CD4-positive, alpha-beta T cell treated with Interleukin-10 for 1 hour (primary cell): Measurements from ENCODE around the gene MAGEA9.
"Not testable (repeated sequence)": the region's sequence is repeated elsewhere in the genome, so short reads cannot be mapped to it uniquely, and the experiment has no call there.

Experiments used
- DNase-seq: peaks from one replicate; pipeline ENCODE4 v3.0.0-alpha.2; 2020

The MAGEA9 gene, protein sequence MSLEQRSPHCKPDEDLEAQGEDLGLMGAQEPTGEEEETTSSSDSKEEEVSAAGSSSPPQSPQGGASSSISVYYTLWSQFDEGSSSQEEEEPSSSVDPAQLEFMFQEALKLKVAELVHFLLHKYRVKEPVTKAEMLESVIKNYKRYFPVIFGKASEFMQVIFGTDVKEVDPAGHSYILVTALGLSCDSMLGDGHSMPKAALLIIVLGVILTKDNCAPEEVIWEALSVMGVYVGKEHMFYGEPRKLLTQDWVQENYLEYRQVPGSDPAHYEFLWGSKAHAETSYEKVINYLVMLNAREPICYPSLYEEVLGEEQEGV

GRCh38 chrX:149781727-149782126 lies at the start of gene MAGEA9:
MAGEA9 (plus strand) TSS chrX:149781930; CDS start chrX:149786211, 4,281 bp downstream.
- DNase-seq: not testable (repeated sequence)

DNA sequence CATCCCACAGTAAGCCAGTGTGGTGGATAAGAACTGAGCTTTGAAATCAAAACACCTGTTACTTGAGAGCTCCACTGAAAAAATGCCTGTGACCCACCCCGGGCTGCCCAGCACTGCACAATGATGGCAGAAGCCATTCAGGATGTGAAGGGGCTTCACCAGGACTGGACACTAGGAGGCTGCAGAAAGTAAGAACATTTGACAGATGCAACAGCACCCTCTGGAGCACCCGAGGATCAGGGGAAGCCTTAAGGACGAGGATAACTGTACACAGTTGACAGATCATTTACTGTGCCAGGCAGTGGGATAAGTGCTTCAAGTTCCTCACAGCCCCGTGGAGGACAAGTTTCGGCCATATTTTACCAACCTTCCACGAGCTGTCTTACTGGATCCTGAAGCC lies 39.5 kb upstream of the MAGEA9 start:
- DNase-seq: not testable (repeated sequence)

- not testable (repeated sequence) for DNase-seq
Measured at GRCh38 chrX:149746390-149747007, 35.2 kb upstream of the MAGEA9 start.

- no peak for DNase-seq
Measured at GRCh38 chrX:149757206-149758067, 24.3 kb upstream of the MAGEA9 start.

- DNase-seq: no peak
Measured at GRCh38 chrX:149758068-149758714, 23.5 kb upstream of the MAGEA9 start.

- DNase-seq: not testable (repeated sequence)
Measured at GRCh38 chrX:149758715-149759078, 23.0 kb upstream of the MAGEA9 start.

- no peak for DNase-seq
Measured at GRCh38 chrX:149759824-149760223, 21.9 kb upstream of the MAGEA9 start.

DNA sequence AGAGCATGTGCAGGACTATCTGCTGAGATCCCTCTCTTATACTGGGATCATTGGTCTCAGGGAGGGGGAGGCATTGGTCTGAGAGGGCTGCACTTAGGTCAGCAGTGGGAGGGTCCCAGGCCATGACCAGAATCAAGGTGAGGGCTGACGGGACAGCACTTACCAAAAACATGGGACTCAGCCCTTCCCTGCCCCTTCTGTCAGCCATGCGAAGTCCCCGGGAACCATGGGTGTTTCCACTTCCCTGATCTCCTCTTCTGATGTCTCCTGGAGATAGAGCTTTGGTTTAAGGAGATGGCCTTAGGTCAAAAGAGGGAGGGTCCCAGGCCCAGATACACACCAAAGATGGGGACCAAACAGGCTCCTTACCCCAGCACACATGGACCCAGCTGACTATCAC lies 20.8 kb upstream of the MAGEA9 start:
- no peak for DNase-seq

- DNase-seq: not testable (repeated sequence)
Measured at GRCh38 chrX:149761858-149762674, 19.7 kb upstream of the MAGEA9 start.

- DNase-seq: no peak
Measured at GRCh38 chrX:149762696-149763614, 18.8 kb upstream of the MAGEA9 start.

GRCh38 chrX:149770344-149770743 lies 11.4 kb upstream of the MAGEA9 start:
- DNase-seq: not testable (repeated sequence)

GRCh38 chrX:149773026-149773425 lies 8.7 kb upstream of the MAGEA9 start:
- not testable (repeated sequence) for DNase-seq

DNA sequence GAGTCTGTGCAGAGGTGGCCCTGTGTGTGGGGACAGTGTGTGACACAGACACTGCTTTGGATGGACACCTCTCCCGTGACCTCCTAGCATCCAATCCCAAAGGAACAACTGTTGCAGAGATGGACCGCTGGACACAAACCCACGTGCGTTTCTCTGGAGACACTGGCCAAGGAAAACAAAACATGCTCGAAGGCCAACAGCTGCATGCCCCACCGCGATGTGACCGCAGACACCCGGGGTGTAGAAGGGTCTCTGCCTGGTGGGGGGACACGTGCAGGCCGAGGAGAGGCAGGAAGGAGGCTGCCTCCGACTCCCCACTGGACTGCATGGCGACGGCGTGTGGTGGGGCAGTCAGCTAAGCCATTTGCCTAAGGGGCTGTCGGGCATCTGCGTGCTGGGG lies 8.0 kb upstream of the MAGEA9 start, which contains the start of gene HSFX1:
Gene HSFX1, plus strand, starts transcription at position 301 of the 400 bp plus-strand sequence. CDS start 614 bp downstream, outside the sequence.
- DNase-seq: not testable (repeated sequence)

GRCh38 chrX:149777999-149778398 lies 3.7 kb upstream of the MAGEA9 start:
- not testable (repeated sequence) for DNase-seq

GRCh38 chrX:149795531-149795930 lies 13.8 kb downstream of the MAGEA9 start:
- DNase-seq: not testable (repeated sequence)

GRCh38 chrX:149799095-149799714 lies 17.5 kb downstream of the MAGEA9 start:
- DNase-seq: no peak

DNA sequence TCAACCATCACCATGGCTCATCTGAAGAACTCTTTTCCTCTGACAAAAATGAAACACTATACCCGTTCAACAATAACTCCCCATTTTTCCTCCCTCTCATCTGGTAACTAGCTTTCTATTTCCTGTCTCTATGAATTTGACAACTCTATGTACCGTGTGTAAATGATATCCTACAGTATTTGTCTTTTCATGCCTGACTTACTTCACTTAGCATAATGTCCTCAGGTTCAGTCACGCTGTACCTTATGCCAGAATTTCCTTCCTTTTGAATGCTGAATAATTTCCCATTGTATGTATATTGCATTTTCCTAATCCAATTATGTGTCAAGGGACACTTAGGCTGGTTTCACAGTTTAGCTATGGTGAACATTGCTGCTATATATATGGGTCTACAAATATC lies 18.2 kb downstream of the MAGEA9 start:
- no peak for DNase-seq

GRCh38 chrX:149803458-149804062 lies 21.8 kb downstream of the MAGEA9 start:
- no peak for DNase-seq

GRCh38 chrX:149804102-149804501 lies 22.4 kb downstream of the MAGEA9 start:
- DNase-seq: no peak
